ENCODE results near the gene CFAP20. TPM values are rescaled to one million over a fixed set of nuclear protein-coding genes. Genes with fewer than 3 reads are reported as not detected.
"Not testable (repeated sequence)": the region's sequence is repeated elsewhere in the genome, so short reads cannot be mapped to it uniquely, and the experiment has no call there.

CFAP20 gene
- polyA plus RNA-seq, 3 donors = 13.3 to 39.5 (median 31.5) TPM

GRCh38 chr16:58082381-58082780 lies 46.8 kb downstream of the CFAP20 start:
- no peak overlapping the region for H3K27ac ChIP-seq (ENCODE audit: low read depth, low read length)

GRCh38 chr16:58080657-58081056 lies 48.5 kb downstream of the CFAP20 start:
- WGBS, 3 donors = 69 to 84% (median 76%) methylated on average over 5 of the region's 5 CpGs
- H3K27ac ChIP-seq (ENCODE audit: low read depth, low read length) = not testable (repeated sequence)

- H3K27ac ChIP-seq (ENCODE audit: low read depth, low read length) = no peak overlapping the region
- 75 to 86% (median 79%) methylated on average over 8 of the region's 8 CpGs for WGBS, 3 donors
Observed at GRCh38 chr16:58077796-58078195, 51.4 kb downstream of the CFAP20 start.

- H3K27ac ChIP-seq (ENCODE audit: low read depth, low read length) = no peak overlapping the region
- WGBS, 3 donors = 92 to 96% (median 93%) methylated on average over 1 of the region's 1 CpG
Observed at GRCh38 chr16:58076514-58076913, 52.7 kb downstream of the CFAP20 start.

- H3K27ac ChIP-seq (ENCODE audit: low read depth, low read length) = no peak overlapping the region
- 82 to 95% (median 93%) methylated on average over 4 of the region's 4 CpGs for WGBS, 3 donors
Observed at GRCh38 chr16:58074657-58075056, 54.5 kb downstream of the CFAP20 start.

GRCh38 chr16:58073086-58073485 lies 56.1 kb downstream of the CFAP20 start:
- WGBS, 3 donors = 90 to 100% (median 96%) methylated on average over 2 of the region's 2 CpGs
- not testable (repeated sequence) for H3K27ac ChIP-seq (ENCODE audit: low read depth, low read length)

- WGBS, 3 donors = 90 to 93% (median 91%) methylated on average over 5 of the region's 5 CpGs
- not testable (repeated sequence) for H3K27ac ChIP-seq (ENCODE audit: low read depth, low read length)
Observed at GRCh38 chr16:58072134-58072533, 57.0 kb downstream of the CFAP20 start.

GRCh38 chr16:58070585-58070984 lies 58.6 kb downstream of the CFAP20 start:
- 95 to 98% (median 98%) methylated on average over 4 of the region's 4 CpGs for WGBS, 3 donors
- H3K27ac ChIP-seq (ENCODE audit: low read depth, low read length) = no peak overlapping the region

Other genes with a start within 250 kb of the CFAP20 start
- under 1 TPM in 2 of 3 donors, not detected in 1; under 0.01 to 0.28 TPM for gene CNGB1, start 158.3 kb downstream of the CFAP20 start, polyA plus RNA-seq
- 1 to 10 TPM; 2.5 to 4.5 (median 3.0) TPM for gene ZNF319, start 128.7 kb downstream of the CFAP20 start, polyA plus RNA-seq
- gene USB1, start 128.0 kb downstream of the CFAP20 start, polyA plus RNA-seq = 10 to 100 TPM; 11.8 to 35.0 (median 25.1) TPM
- 10 to 100 TPM in 2 of 3 donors, 1 to 10 TPM in 1; 8.7 to 44.5 (median 16.4) TPM for gene MMP15, start 103.6 kb downstream of the CFAP20 start, polyA plus RNA-seq
- 10 to 100 TPM; 27.3 to 31.5 (median 28.6) TPM for gene CSNK2A2, start 68.7 kb upstream of the CFAP20 start, polyA plus RNA-seq
- under 1 TPM in 2 of 3 donors, not detected in 1; 0.07 TPM for gene PRSS54, start 165.6 kb upstream of the CFAP20 start, polyA plus RNA-seq